Right lobe of liver (tissue), 4 donors: ENCODE data around the gene IZUMO3.

Experiments used
- POLR2A ChIP-seq: fragments of 450-650 bp; IDR thresholded peaks from one replicate; pipeline ENCODE4 v1.6.1; 2017; ENCODE audit warnings: antibody characterized with exemption, mild to moderate bottlenecking
- TF ChIP-seq, protein P1 (sequence below), 4 donors: fragments of 200-600 bp in 3 of 4; fragments of 450-650 bp in 1 of 4; IDR thresholded peaks; one replicate each; pipeline versions ENCODE4 v1.5.1 to v1.8.0; 2016 to 2022; ENCODE audit warnings: antibody characterized with exemption in 4 of 4, mild to moderate bottlenecking in 2 of 4
- donor health status: DM: no; HTN: no; CAD: no.
- donor health status: DM: no; HTN: no; CAD: no.
- donor health status: DM: no; HTN: yes; CAD: no.

DNA sequence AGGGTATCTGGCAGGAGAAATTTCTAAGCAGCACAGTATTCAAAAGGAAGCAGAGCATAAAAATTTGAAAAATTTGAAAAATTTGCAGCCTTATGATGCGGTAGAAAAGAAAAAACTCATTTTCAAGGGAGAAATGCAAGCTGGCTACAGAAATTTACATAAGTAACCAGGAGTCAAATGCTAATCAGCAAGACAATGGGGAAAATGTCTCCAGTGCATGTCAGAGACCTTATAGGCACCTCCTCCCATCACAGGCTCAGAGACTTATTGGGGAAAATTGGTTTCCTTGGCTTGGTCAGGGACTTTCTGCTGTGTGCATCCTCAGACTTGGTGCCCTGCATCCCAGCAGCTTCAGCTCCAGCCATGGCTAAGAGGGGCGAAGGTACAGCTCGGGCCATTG is 35.8 kb downstream of the IZUMO3 start:
- TF ChIP-seq, protein P1, sequence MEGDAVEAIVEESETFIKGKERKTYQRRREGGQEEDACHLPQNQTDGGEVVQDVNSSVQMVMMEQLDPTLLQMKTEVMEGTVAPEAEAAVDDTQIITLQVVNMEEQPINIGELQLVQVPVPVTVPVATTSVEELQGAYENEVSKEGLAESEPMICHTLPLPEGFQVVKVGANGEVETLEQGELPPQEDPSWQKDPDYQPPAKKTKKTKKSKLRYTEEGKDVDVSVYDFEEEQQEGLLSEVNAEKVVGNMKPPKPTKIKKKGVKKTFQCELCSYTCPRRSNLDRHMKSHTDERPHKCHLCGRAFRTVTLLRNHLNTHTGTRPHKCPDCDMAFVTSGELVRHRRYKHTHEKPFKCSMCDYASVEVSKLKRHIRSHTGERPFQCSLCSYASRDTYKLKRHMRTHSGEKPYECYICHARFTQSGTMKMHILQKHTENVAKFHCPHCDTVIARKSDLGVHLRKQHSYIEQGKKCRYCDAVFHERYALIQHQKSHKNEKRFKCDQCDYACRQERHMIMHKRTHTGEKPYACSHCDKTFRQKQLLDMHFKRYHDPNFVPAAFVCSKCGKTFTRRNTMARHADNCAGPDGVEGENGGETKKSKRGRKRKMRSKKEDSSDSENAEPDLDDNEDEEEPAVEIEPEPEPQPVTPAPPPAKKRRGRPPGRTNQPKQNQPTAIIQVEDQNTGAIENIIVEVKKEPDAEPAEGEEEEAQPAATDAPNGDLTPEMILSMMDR (IDR thresholded peaks at IDR 0.05) = no peak
- no peak for TF ChIP-seq POLR2A
